Stimulated activated CD8-positive, alpha-beta memory T cell treated with anti-CD3 and anti-CD28 coated beads, Interleukin-15, amount 100 ng/mL, for 4 hours (primary cell): ENCODE measurements around the gene CALR.
"Not testable (repeated sequence)": the region's sequence is repeated elsewhere in the genome, so short reads cannot be mapped to it uniquely, and the experiment has no call there.

Experiments
- DNase-seq, 2 donors: peaks; one replicate each; pipeline ENCODE4 v3.0.0-alpha.2; 2020; ENCODE audit warnings: low read depth in 2 of 2

The CALR gene

DNA sequence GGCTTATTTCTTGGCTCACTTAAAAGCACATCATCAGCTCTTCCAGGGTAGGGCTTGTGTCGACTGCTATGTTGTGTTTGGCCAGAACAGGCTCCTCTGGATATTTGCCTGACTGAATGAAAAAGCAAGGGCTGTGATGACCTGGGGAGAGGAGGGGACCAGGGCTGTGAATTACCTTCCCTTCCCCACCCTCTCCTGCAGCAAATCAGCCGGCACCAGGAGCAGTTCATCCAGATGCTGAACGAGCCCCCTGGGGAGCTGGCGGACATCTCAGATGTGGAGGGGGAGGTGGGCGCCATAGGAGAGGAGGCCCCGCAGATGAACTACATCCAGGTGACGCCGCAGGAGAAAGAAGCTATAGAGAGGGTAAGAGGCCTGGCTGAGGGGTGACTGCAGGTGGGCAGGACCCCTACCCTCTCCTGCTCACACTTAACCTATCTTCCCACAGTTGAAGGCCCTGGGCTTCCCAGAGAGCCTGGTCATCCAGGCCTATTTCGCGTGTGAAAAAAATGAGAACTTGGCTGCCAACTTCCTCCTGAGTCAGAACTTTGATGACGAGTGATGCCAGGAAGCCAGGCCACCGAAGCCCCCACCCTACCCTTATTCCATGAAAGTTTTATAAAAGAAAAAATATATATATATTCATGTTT is 14.2 kb downstream of the CALR start:
- DNase-seq, result no peak

DNA sequence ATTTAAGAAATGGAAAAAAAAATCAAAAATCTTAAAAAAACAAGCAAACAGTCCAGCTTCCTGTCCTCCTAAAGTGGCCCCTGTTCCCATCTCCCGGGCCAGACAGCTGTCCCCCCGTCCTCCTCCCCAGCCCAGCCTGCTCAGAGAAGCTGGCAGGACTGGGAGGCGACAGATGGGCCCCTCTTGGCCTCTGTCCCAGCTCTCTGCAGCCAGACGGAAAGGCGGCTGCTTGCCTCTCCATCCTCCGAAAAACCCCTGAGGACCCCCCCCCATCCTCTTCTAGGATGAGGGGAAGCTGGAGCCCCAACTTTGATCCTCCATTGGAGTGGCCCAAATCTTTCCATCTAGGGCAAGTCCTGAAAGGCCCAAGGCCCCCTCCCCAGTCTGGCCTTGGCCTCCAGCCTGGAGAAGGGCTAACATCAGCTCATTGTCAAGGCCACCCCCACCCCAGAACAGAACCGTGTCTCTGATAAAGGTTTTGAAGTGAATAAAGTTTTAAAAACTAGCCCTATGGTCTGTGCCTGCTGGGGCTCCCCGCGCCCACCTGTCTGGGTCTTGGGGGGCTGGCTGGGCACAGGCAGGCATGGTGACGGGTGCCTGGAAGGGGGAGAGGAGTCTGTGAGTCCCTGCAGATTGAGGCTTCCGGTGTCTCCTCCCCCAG is 14.9 kb downstream of the CALR start:
- no peak for DNase-seq

DNA sequence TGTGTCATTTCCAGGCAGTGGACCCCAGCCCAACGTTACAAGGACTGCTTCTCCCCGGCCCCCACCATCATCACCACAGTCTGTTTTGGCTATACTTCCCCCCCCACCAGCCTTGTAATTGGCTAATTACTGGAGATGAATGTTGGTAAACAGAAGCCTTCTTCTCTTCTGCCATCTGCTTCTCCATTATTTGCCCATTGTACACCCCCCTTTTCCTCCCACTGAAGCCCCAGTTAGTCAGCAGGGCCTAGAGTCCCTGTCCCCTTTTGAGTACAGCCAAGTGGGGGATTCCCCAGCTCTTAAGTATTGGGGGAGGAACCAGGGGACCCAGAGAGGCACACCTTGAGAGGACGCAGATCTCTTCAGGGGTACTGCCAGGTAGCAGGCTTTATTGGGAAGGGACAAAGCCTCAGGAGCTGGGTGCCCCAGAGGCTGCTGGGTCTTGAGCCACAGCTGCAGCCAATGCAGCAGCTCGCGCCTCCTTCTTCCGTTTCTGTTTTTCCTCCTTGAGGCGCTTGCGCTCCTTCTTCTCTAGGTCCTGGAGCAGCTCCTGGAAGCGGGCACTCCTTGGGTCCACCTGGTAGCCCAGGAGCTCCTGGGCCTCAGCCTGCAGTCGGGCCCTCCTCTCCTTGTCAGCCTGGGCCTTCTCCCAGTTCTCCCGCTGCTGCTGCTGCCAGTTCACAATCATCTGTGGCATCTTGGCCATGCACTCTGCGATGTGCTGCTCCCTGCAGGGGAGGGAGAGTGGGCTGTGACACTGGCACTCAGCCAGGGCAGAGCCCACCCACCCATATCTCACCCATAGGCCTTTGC is 15.6 kb downstream of the CALR start:
- DNase-seq, result no peak

DNA sequence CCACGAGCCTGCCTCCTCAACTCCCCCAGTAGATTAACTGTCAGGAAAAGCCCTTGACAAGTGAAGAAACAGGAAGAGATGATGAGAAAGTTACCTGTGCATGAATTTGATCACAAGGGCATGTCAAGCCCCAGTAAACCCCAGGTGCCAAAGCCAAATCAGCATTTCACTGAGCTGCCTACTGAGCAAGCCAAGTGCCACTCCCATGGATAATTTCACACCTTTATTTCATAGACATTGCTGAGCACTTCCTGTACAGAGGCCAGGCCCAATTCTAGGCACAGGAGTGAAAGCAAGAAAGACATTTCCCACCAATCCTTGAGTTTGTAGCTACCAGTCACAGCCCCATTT is 16.2 kb downstream of the CALR start:
- DNase-seq, result no peak

DNA sequence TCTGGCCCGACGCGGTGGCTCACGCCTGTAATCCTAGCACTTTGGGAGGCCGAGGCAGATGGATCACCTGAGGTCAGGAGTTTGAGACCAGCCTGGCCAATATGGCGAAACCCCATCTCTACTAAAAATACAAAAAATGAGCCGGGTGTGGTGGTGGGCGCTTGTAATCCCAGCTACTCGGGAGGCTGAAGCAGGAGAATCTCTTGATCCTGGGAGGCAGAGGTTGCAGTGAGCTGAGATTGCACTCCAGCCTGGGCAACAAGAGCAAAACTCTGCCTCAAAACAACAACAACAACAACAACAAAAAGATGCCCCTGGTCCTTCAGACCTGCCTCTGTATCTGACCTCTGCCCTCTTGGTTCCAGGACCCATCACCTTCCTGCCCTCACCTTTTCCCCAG is 17.2 kb downstream of the CALR start:
- not testable (repeated sequence) for DNase-seq

DNA sequence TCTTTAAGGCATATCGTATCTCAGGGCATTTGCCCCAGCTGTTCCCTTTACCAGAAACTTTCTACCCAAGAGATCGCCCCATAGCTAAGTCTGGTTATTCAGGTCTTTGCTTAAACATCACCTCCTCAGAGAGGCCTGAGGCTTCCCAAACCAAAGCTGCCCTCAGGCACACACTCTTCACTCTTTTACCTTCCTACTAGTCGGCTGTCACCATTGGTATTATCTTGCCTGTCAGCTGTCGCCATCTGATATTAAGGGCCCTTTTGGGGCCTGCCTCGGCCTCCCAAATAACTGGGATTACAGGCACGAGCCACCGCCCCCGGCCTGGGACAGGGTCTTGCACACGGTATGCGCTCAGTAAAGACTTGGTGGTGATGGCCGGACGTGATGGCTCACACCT is 17.6 kb downstream of the CALR start:
- no peak for DNase-seq

DNA sequence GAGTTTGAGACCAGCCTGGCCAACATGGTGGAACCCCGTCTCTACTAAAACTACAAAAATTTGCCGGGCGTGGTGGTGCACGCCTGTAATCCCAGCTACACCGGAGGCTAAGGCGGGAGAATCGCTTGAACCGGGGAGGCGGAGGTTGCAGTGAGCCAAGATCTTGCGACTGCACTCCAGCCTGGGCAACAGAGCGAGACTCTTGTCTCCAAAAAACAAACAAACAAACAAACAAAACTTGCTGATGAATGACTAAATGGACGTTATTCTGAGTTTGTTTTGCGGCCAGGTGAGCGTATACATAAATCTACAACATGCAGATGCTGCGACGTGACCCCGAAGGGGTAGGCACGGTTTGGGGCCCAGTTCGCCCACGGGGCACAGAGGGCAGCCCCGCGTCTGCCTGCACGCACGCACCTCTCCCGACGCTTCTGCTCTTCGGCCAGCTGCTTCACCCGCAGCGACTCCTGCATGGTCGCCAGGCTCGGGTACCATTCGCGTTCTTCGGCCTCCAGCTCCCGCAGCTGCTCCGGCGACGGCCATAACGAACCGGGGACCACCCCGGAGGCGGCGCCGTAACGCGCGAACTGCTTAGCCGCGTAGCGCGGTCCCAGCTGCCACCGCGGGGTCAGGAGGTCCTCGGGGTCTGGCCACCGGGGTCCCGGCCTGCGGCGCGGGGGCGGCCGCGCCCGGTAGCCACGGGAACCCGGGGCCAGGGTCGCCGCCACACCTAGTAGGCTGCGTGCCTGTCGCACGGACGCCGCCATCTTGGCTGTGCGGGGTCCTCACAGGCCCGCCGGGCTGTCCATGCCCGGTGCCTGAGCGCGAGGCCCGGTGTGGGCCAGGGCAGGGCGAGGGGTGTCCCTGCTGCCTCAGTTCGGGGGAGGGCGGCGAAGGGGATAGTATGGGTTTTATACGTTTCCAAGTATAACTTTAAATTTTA is 18.3 kb downstream of the CALR start, which contains the start of gene GADD45GIP1:
Gene GADD45GIP1 (minus strand): TSS at position 778 of the 943 bp plus-strand sequence. CDS start 11 bp downstream, at position 767.
- DNase-seq, result peak; percentile 66

DNA sequence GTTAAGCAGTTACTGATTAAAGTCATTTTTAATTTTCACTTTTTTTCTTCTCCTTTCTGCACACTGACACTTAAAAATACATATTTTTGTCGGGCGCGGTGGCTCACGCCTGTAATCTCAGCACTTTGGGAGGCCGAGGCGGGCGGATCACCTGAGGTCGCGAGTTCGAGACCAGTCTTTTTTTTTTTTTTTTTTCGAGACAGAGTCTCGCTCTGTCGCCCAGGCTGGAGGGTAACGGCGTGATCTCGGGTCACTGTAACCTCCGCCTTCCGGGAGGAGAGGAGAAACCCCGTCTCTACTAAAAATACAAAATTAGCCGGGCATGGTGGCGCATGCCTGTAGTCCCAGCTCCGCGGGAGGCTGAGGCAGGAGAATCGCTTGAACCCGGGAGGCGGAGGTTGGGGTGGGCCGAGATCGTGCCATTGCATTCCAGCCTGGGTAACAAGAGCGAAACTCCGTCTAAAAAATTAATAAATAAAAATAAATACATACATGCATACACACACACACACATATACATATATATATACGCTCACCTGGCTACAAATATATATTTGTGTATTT is 19.1 kb downstream of the CALR start:
- DNase-seq, result not testable (repeated sequence)

DNA sequence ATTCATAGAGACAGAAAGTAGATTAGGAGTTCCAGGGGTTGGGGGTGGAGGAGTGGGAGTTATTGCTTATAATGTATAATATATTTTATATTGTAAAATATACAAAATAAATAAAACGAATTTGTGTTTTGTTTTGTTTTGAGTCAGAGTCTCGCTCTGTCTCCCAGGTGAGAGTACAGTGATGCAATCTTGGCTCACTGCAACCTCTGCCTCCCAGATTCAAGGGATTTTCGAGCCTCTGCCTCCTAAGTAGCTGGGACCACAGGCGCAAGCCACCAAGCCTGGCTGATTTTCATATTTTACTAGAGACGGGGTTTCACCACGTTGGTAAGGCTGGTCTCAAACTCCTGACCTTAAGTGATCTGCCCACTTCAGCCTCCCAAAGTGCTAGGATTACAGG is 21.1 kb downstream of the CALR start:
- DNase-seq, result no peak

DNA sequence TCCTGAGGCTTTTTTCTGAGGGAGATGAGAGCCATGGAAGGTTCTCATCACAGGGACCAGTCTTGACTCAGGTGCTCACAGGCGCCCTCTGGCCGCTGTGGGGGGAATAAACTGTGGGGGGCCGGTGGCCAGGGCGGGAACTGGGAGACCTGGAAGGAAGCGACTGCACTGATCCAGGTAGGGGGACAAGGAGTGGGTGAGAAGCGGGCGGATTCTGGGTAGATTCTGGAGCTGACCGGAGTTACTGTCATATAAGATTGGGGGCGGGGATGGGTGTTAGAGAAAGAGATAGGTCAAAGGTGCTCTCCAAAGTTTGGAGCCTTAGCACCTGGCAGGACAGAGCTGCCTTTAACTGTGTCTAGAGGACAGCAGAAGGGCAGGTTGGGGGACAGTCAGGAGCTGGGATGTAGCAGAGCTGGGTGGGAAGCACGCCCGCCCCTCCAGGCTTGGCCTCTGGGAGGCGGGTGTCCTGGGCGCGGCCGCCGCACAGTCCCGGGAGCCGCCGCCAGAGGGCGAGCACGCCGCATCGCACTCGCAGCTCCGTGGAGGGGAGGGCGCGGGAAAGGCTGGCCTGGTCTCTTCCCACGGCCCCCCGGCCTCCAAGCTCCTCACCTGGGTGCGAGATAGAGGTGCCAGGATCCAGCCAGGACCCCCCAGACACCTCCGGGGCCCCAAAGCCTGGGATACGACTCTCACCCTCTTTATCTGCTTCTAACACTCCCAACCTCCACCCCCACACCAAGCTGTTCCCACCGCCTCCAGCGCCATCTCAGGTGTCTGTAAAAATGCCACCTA is 26.8 kb downstream of the CALR start:
- DNase-seq, result peak; percentile 55 to 59

DNA sequence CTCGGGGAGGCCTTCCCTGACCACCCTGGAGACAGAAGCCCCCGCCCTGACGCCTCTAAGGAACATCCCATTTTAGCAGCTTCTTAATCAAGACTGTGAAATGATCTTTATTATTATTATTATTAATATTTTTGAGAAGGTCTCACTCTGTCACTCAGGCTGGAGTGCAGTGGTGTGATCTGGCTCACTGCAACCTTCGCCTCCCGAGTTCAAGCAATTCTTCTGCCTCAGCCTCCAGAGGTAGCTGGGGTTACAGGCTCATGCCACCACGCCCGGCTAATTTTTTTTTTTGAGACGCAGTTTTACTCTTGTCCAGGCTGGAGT is 27.4 kb downstream of the CALR start:
- DNase-seq, result no peak

DNA sequence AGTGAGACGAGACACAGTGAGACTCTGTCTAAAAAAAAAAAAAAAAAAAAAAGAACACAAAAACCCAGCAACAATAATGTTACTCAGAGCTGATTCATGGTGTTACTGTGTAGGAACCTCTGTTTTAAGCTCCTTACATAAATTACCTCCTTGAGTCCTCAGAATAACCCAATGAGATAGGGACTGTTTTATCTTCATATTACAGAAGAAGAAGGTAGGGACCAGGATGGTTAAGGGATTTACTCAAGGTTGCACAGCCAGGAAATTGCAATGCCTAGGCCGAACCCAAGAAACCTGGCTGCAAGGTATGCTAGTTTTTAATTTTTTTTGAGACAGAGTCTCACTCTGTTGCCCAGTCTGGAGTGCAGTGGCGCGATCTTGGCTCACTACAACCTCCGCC is 29.5 kb downstream of the CALR start:
- DNase-seq, result no peak

DNA sequence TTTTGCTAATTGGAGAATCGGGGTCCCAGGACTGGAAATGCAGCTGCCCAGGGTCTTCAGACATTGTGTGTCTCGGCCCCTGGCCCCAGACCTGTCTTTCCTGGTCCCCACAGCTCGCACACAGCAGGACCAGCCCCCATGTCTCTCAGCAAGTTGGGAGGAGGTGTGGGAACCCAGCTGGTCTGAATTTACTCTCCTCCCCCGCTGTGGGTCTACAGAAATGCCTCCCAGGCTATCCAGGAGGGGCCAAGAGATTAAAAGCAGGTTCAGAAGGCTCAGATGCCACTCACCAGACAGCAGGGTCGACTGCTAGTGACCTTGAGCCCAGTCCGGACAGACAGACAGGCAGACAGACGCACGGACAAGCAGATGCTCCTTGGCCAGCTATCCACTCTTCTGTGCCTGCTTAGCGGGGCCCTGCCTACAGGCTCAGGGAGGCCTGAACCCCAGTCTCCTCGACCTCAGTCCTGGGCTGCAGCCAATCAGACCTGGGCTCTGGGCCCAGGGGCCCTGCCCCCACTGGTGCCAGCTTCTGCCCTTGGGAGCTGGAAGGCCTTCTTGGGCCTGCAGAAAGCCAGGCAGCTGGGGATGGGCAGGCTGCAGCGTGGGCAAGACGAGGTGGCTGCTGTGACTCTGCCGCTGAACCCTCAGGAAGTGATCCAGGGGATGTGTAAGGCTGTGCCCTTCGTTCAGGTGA is 31.0 kb downstream of the CALR start, which contains the start of gene DAND5:
Gene DAND5 (plus strand): TSS at position 285 of the 697 bp plus-strand sequence. CDS start 85 bp downstream, at position 370.
- DNase-seq, result no peak

DNA sequence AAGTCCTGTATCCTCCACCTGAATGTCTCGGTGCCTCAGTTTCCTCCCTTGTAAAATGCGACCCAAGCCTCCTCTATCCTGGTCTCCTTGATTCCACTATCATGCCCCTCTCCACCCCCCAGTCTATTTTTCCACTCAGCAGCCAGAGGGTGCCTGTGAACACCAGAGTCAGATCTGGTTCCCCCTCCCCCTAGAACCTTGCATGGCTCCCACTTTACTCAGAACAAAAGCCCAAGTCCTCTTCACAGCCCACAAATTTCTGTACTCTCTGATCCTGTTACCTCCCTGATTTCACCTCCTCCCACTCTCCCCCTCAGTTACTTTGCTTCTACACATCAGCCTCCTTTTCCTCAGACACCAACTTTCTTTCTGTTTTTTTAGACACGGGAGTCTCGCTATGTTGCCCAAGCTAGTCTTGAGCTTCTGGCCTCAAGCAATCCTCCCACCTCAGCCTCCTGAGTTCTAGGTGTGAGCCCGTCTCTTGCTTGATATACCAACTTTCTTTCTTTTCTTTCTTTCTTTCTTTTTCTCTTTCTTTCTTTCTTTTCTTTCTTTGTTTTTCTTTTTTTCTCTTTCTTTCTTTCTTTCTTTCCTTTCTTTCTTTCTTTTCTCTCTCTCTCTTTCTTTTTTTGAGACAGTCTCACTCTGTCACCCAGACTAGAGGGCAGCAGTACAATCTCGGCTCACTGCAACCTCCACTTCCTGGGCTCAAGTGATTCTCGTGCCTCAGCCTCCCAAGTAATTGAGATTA is 31.8 kb downstream of the CALR start:
- DNase-seq, result no peak

DNA sequence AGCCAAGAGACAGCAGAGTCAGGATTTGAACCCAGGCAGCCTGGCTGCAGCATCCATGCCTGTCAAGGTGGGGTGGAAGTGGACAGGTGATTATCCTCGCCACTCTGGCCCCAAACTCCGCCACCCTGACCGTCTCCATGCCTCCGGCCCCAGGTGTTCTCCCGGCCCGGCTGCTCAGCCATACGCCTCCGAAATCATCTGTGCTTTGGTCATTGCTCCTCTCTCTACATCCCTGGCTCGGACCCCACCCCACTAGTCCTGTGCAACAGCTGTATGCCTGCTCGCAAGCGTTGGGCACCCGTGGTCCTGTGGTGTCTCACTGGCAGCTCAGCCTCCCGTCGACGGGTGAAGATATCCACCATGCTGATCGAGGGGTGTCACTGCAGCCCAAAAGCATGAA is 34.8 kb downstream of the CALR start:
- no peak for DNase-seq

DNA sequence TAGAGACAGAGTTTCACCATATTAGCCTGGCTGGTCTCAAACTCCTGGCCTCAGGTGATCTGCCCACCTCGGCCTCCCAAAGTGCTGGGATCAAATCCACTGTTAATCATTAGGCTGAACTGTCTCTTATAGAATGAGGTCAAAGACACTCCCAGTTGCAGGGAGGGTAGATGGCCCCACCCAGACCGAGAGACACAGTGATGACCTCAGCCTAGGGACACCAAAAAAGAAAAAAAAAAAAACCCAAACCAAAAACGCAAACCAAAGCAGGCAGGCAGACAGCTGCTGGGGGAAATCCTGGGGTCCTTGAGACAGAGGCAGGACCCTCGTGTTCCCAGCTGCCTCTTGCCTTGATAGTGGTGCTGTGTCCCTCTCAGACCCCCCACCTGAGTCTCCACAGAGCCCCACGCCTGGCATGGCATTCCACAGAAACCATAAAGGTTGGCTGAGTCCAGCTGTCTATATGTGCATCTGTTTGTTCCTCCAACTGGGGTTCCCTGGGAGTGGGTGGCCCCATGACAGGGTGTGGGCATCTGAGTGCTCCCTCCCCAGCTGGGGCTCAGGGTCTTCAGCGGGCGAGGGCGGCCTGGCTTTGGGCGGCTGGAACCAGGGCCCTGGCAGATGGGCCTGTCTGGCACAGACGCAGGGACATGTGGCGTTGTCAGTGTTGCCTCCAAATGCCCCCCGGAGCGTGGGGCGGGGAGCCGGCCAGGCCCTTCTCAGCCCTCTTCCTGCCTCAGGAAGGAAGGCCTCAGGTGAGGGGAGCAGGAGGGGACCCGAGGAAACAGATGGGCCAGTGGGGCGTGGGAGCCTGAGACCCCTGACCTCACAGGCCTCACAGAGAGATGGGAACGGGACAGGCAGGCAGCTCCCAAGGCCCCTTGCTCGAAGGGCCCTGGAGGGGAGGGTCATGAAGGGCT is 36.2 kb downstream of the CALR start:
- no peak for DNase-seq

DNA sequence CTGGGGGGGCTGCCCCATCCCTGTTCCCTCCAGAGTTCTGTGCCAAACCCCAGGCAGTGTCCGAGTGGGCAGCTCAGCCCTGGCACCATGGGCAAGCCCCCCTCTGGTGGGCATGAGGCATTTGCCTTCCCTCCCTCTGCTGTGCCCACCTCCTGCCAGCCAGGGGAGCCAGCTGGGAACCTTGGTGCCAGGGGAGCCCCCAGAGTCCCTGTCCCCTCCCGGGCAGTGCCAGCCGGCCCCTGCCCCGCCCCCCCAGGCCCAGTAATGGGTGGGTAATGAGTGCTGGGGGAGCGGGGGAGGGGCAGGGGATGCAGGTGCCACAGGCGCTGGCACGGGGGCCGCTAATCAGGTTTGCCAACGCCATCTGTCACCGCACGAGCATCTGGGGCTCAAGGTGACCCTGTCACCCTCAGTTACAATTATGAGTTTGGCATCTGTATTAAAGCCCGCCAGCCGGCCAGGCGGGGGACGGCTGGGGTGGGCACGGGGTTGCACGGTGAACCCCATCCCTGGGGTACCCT is 36.9 kb downstream of the CALR start:
- no peak for DNase-seq

DNA sequence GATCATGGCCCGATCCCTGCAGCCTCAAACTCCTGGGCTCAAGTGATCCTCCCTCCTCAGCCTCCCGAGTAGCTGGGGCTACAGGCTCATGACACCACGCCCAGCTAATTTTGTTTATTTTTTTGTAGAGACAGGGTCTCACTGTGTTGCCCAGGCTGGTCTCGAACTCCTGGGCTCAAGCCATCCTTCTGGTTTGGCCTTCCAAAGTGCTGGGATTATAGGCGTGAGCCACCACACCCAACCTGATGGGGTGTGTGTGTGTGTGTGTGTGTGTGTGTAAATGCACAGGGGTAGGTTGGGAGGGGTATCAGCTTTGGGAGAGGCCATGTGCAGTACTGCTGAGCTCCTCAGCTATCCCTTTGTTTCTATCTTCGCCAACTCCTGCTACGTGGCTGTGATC is 37.7 kb downstream of the CALR start:
- not testable (repeated sequence) for DNase-seq
